ENCODE results near the gene NCR3LG1. TPM values are rescaled to one million over a fixed set of nuclear protein-coding genes. Genes with fewer than 3 reads are reported as not detected.

The NCR3LG1 gene
- total RNA-seq, 4 donors from 2014 or later = 1.5 to 6.1 (median 2.9) TPM

DNA sequence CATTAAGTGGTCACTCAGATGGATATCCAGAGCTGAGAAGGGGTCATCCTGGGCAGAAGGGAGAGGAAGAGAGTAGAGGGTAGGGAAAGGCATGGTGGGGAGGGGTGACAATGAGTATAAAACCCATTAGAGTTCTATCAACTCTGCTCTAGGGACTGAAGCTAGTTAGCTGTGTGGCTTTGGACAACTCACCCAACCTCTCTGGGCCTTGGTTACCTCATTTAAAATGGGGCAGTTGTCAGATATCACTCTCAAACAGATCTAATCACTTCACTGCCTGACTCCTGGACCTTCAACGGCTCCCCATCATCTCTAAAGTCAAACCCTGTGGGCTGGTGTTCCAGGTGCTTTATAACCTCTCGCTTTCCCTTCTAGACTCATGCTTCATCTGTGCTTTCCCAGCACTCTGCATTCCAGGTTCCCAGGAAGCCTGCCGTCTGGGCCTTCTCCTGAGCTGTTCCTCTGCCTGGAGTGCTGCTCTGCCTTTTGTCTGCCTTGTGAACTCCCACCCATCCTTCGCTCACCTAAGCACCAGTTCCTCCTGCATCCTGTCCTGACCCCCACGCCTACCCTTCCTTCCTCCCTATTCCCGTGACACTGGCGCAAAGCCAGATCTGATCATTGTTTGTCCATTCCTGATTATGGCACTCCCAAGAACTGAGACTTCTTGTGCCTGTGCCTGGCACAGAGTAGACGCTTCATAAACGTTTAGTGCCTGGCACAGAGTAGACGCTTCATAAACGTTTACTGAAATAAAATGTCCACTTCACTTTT lies 59.2 kb downstream of the NCR3LG1 start:
- DNase-seq = no peak

DNA sequence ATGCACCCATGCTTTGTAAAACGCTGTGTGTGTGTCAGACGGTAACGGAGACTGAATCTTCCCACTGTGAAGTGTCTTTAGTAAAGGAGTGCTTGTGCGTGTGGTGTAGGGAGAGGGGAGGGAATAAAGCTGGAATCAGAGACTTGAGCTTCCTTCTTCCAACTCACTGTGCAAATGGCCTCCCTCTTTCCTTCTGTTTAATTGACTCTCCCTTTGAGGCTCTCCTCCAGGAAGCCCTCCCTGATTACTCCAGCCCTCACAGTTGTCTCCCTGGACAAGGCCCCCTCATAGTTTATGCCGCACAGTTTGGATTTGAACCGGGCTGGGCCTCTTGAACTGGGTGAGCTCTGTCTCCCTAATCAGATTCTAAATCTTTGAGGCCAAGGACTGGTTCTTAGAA lies 59.8 kb downstream of the NCR3LG1 start:
- no peak for DNase-seq
- Histone ChIP-seq H3K9me3 (no peaks in the 10 kb centered on the region), H3K4me3 (no peak overlapping the region), H3K27me3 (peaks cover 0 to 25% (median 0%) of the 10 kb centered on the region in 4 donors), H3K4me1 (peaks cover 0 to 4% (median 2%) of the 10 kb centered on the region in 3 donors), H3K36me3 (no peaks in the 10 kb centered on the region), H3K27ac (no peak overlapping the region)
- WGBS, 2 donors = 65 to 78% methylated on average over 5 to 6 of the region's 6 CpGs
- TF ChIP-seq, protein P1, sequence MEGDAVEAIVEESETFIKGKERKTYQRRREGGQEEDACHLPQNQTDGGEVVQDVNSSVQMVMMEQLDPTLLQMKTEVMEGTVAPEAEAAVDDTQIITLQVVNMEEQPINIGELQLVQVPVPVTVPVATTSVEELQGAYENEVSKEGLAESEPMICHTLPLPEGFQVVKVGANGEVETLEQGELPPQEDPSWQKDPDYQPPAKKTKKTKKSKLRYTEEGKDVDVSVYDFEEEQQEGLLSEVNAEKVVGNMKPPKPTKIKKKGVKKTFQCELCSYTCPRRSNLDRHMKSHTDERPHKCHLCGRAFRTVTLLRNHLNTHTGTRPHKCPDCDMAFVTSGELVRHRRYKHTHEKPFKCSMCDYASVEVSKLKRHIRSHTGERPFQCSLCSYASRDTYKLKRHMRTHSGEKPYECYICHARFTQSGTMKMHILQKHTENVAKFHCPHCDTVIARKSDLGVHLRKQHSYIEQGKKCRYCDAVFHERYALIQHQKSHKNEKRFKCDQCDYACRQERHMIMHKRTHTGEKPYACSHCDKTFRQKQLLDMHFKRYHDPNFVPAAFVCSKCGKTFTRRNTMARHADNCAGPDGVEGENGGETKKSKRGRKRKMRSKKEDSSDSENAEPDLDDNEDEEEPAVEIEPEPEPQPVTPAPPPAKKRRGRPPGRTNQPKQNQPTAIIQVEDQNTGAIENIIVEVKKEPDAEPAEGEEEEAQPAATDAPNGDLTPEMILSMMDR (IDR thresholded peaks at IDR 0.05) = no peak
- TF ChIP-seq POLR2A (IDR thresholded peaks at IDR 0.05) = no peak
- intact Hi-C loops (cut with DNase I) = no loop called here

More for the DNA sequence above, 59.2 kb downstream of the NCR3LG1 start:
- intact Hi-C loops (cut with DNase I) = no loop called here
- H3K36me3 ChIP-seq = no peaks in the 10 kb centered on the region
- H3K9me3 ChIP-seq = no peaks in the 10 kb centered on the region
- H3K27ac ChIP-seq = no peak overlapping the region
- TF ChIP-seq POLR2A (IDR thresholded peaks at IDR 0.05) = no peak
- TF ChIP-seq, protein P1 (IDR thresholded peaks at IDR 0.05) = no peak
- H3K4me3 ChIP-seq = no peak overlapping the region
- whole genome bisulfite sequencing, 2 donors = 43 to 47% methylated on average over 11 of the region's 11 CpGs
- H3K4me1 ChIP-seq = peaks cover 0 to 11% (median 6%) of the 10 kb centered on the region in 3 donors
- H3K27me3 ChIP-seq = peaks cover 0 to 24% (median 0%) of the 10 kb centered on the region in 4 donors

DNA sequence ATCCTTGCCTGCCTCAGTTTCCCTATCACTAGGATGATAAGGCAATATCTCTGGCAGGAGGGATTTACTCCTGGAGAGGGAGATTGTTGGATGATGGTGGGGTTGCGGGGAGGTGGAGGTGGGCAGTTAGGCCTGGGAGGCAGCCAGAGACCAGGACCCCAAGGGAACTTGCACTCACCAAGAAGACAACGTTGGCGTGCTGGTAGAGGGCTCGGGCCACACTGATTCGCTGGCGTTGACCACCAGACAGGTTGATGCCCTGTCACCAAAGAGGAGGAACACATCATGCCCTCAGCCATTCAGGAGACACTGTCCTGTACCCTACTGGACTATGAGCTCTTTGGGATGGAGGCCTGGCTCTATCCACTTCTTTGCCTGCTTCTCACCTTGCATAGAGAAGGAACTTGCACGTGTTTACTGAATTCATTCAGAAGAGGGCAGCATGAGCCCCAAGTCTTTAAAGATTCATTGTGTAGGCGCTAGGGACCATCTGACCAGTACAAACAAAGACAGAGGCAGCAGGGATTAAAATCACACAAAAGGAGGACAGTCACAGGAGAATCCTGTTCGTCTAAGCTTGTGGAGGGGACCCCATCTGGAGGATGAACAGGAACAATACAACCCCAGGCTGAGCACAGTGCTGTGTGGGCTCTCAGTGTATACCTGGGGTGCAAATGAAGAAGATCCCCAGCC lies 61.0 kb downstream of the NCR3LG1 start:
- Histone ChIP-seq H3K9me3 (no peaks in the 10 kb centered on the region), H3K36me3 (no peaks in the 10 kb centered on the region), H3K4me1 (no peaks in the 10 kb centered on the region), H3K27me3 (peaks cover 0 to 38% (median 0%) of the 10 kb centered on the region in 4 donors), H3K4me3 (no peak overlapping the region), H3K27ac (no peak overlapping the region)
- intact Hi-C loops (cut with DNase I) = no loop called here
- TF ChIP-seq, protein P1 (IDR thresholded peaks at IDR 0.05) = no peak
- no peak for TF ChIP-seq POLR2A (IDR thresholded peaks at IDR 0.05)
- no peak for DNase-seq
- 74 to 78% methylated on average over 9 of the region's 9 CpGs for WGBS, 2 donors

DNA sequence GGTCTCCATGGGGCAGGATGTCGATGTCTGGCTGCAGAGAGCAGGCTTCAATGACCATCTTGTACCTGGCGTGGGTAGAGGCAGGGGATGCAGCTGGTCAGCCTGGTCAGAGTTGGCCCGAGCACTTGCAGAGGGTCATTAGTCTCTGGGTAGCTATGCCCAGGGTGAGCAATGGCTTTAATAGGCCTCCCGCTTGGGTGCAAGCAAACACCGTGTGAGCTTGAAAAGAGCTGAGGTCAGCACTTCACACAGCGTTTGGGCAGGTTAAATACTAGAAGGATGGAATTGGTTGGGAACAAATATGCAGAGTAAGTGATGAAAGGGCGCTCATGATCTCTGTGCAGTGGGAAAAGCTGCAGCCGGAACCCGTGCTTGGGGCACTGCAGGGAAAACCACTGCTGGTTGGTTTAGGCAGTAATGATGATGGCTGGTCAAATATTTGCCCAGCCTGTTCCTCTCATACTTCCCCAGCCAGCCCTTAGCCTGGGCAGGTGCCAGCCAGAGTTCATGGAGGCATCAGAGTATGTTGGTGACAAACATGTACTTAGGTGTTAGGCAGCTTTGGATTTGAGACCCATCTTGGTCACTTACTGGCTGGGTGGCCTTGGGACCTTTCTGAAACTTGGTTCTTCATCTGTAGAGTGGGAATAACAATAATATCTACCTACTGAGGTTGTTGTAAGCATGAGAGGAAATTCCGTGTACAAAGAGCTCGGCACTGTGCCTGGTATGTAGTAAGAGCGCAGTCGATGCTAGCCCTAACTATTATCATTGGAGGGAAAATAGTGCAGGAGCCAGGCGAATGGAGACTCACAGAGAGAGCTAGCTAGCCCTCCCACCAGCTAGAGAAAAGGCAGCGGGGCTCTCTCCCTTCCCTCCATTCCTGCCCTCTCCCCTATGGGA lies 62.1 kb downstream of the NCR3LG1 start:
- WGBS, 2 donors = 67 to 72% methylated on average over 10 to 13 of the region's 15 CpGs

More for the DNA sequence above, 62.1 kb downstream of the NCR3LG1 start:
- Histone ChIP-seq H3K4me3 (no peak overlapping the region), H3K9me3 (no peaks in the 10 kb centered on the region), H3K27ac (no peak overlapping the region), H3K27me3 (peaks cover 0 to 48% (median 0%) of the 10 kb centered on the region in 4 donors), H3K36me3 (no peaks in the 10 kb centered on the region), H3K4me1 (no peaks in the 10 kb centered on the region)
- no peak for DNase-seq
- TF ChIP-seq POLR2A (IDR thresholded peaks at IDR 0.05) = no peak
- TF ChIP-seq, protein P1 (IDR thresholded peaks at IDR 0.05) = no peak
- intact Hi-C loops (cut with DNase I) = no loop called here
